Thyroid gland (tissue), 4 donors: ENCODE results near the gene SETX.

Experiments used
- POLR2A ChIP-seq, 2 donors: fragments of 450-650 bp; IDR thresholded peaks; one replicate each; pipeline ENCODE4 v1.6.1; 2017; ENCODE audit warnings: antibody characterized with exemption in 2 of 2, mild to moderate bottlenecking in 2 of 2, moderate library complexity in 1 of 2
- TF ChIP-seq, protein P1 (sequence below), 6 experiments: fragments of 200-600 bp in 3 of 6; fragments of 450-650 bp in 3 of 6; sonication (generic) in 3 of 6; IDR thresholded peaks; one replicate each; pipeline ENCODE4 v1.5.1; 2016 to 2019; ENCODE audit warnings: antibody characterized with exemption in 6 of 6, mild to moderate bottlenecking in 2 of 6, inconsistent platforms in 1 of 6, moderate library complexity in 1 of 6

DNA sequence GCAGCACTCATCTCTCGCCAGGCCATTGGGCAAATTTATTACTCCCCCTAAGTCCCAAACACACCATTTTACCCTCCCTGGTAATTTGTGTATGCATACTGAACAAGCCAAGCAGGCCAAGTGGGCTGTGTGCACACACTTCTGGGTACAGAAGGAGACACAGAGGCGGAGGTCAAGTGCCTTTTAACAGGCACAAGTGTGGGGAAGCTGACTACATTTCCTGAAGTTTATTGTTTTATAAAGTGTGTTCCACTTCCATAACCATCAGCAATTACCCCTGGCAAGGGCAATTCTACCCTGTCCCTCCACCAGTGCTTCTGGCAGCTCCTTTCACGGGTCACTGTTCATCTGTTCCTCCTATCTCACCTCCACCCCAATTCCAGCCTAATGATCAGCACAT is 93.9 kb downstream of the SETX start:
- TF ChIP-seq, protein P1, sequence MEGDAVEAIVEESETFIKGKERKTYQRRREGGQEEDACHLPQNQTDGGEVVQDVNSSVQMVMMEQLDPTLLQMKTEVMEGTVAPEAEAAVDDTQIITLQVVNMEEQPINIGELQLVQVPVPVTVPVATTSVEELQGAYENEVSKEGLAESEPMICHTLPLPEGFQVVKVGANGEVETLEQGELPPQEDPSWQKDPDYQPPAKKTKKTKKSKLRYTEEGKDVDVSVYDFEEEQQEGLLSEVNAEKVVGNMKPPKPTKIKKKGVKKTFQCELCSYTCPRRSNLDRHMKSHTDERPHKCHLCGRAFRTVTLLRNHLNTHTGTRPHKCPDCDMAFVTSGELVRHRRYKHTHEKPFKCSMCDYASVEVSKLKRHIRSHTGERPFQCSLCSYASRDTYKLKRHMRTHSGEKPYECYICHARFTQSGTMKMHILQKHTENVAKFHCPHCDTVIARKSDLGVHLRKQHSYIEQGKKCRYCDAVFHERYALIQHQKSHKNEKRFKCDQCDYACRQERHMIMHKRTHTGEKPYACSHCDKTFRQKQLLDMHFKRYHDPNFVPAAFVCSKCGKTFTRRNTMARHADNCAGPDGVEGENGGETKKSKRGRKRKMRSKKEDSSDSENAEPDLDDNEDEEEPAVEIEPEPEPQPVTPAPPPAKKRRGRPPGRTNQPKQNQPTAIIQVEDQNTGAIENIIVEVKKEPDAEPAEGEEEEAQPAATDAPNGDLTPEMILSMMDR (IDR thresholded peaks at IDR 0.05) = no peak
- no peak for TF ChIP-seq POLR2A (IDR thresholded peaks at IDR 0.05)
